Measurements from ENCODE around the gene MAGEA9B.
"Not testable (repeated sequence)": the region's sequence is repeated elsewhere in the genome, so short reads cannot be mapped to it uniquely, and the experiment has no call there.

Gene MAGEA9B

DNA sequence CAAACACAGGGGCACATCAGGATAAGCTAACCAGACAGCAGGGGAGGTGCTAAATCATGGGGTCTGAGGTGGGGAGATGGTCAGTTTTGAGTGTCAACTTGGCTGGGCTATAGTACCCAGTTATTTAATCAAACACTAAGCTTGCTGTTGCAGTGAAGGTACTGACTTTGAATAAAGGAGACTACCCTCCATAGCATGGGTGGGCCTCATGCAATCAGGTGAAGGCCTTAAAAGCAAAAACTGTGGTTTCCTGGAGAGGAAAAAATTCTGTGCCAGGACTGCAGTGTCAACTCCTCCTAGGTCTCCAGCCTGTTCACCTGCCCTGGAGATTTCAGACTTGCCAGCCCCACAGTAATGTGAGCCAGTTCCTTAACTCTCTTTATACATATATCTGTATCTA is 20.4 kb upstream of the MAGEA9B start:
- Histone ChIP-seq H3K4me3 (replicated peaks; ENCODE audit: insufficient read depth, low read length) (no peak overlapping the region), H3K27ac (replicated peaks) (no peak overlapping the region), H3K27me3 (ENCODE audit: insufficient read depth, poor library complexity, severe bottlenecking) (no peaks in the 10 kb centered on the region)
- no peak for DNase-seq (ENCODE audit: low read depth in 1 of 2, low spot score in 1 of 2)
- no peak for TF ChIP-seq GABPA (IDR thresholded peaks at IDR 0.05; ENCODE audit: low read depth)
- no peak for TF ChIP-seq SPI1 (IDR thresholded peaks at IDR 0.05; ENCODE audit: borderline replicate concordance, low read depth)
- TF ChIP-seq, protein P1, sequence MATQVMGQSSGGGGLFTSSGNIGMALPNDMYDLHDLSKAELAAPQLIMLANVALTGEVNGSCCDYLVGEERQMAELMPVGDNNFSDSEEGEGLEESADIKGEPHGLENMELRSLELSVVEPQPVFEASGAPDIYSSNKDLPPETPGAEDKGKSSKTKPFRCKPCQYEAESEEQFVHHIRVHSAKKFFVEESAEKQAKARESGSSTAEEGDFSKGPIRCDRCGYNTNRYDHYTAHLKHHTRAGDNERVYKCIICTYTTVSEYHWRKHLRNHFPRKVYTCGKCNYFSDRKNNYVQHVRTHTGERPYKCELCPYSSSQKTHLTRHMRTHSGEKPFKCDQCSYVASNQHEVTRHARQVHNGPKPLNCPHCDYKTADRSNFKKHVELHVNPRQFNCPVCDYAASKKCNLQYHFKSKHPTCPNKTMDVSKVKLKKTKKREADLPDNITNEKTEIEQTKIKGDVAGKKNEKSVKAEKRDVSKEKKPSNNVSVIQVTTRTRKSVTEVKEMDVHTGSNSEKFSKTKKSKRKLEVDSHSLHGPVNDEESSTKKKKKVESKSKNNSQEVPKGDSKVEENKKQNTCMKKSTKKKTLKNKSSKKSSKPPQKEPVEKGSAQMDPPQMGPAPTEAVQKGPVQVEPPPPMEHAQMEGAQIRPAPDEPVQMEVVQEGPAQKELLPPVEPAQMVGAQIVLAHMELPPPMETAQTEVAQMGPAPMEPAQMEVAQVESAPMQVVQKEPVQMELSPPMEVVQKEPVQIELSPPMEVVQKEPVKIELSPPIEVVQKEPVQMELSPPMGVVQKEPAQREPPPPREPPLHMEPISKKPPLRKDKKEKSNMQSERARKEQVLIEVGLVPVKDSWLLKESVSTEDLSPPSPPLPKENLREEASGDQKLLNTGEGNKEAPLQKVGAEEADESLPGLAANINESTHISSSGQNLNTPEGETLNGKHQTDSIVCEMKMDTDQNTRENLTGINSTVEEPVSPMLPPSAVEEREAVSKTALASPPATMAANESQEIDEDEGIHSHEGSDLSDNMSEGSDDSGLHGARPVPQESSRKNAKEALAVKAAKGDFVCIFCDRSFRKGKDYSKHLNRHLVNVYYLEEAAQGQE (IDR thresholded peaks at IDR 0.05; ENCODE audit: insufficient replicate concordance, low read depth) = no peak
- no peak for TF ChIP-seq POLR2AphosphoS5 (IDR thresholded peaks at IDR 0.05; ENCODE audit: low read depth)
- TF ChIP-seq, protein P2, sequence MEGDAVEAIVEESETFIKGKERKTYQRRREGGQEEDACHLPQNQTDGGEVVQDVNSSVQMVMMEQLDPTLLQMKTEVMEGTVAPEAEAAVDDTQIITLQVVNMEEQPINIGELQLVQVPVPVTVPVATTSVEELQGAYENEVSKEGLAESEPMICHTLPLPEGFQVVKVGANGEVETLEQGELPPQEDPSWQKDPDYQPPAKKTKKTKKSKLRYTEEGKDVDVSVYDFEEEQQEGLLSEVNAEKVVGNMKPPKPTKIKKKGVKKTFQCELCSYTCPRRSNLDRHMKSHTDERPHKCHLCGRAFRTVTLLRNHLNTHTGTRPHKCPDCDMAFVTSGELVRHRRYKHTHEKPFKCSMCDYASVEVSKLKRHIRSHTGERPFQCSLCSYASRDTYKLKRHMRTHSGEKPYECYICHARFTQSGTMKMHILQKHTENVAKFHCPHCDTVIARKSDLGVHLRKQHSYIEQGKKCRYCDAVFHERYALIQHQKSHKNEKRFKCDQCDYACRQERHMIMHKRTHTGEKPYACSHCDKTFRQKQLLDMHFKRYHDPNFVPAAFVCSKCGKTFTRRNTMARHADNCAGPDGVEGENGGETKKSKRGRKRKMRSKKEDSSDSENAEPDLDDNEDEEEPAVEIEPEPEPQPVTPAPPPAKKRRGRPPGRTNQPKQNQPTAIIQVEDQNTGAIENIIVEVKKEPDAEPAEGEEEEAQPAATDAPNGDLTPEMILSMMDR (IDR thresholded peaks at IDR 0.05; ENCODE audit: insufficient read depth, low read length) = no peak

DNA sequence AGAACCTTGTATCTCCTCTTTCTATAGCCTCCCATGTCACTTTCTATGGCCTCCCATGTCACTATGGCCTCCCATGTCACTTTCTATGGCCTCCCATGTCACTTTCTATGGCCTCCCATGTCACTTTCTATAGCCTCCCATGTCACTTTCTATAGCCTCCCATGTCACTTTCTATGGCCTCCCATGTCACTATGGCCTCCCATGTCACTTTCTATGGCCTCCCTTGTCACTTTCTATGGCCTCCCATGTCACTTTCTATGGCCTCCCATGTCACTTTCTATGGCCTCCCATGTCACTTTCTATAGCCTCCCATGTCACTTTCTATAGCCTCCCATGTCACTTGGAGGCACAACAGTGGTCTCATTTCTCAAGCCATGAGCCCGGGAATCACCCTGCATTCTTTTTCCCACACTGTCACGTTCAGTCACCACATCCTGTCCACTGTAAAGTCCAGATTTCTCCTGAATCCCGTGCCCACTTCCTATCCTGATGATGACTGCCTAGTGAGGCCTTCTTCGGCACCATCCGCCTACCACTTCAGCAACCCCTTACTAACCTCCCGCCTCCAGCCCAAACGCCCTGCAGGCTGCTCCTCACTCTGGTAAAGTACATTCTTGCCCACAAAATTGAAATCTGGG is 18.1 kb upstream of the MAGEA9B start:
- DNase-seq (ENCODE audit: low read depth in 1 of 2, low spot score in 1 of 2); H3K4me3 ChIP-seq (replicated peaks; ENCODE audit: insufficient read depth, low read length); H3K27ac ChIP-seq (replicated peaks); H3K27me3 ChIP-seq (ENCODE audit: insufficient read depth, poor library complexity, severe bottlenecking): not testable (repeated sequence)

DNA sequence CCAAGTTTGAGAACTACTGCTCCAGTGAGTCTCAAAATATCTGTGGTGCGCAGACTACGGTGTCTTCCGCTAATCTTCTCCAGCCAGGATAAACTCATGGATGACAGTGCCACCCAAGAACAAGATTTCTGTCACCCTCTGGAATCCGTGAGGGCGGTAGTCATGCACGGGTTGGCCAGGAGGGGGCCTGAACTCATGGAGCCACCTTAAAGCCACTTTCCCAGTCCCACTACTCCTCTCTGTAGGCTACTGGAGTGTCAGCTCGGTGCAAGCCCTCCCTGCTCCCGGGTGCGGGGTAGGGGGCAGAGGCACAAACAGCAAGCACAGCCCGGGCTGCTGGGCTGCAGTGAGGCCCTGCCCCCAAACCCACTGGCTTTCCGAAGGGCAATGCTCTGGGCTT is 11.3 kb upstream of the MAGEA9B start:
- not testable (repeated sequence) for H3K27ac ChIP-seq (replicated peaks); H3K27me3 ChIP-seq (ENCODE audit: insufficient read depth, poor library complexity, severe bottlenecking); H3K4me3 ChIP-seq (replicated peaks; ENCODE audit: insufficient read depth, low read length); DNase-seq (ENCODE audit: low read depth in 1 of 2, low spot score in 1 of 2)

DNA sequence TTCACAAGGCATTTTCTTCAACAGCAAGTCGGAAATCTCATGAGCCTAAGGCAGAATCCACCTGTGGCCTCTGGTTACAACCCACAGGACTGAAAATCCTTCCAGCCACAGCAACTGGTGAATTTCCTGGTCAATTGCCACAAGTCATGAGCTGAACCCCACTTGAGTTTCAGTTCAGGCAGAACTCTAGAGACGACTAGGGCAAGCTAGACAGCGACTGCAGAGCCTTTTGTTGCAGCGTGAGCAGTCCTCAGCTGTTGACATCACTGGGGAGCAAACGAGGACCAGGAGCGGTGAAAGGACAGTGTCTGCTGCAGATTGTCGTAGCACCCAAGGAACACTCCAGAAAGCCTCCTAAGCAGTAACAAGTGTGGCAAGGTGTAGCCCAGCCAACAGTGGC is 8.7 kb upstream of the MAGEA9B start:
- not testable (repeated sequence) for H3K27ac ChIP-seq (replicated peaks); H3K27me3 ChIP-seq (ENCODE audit: insufficient read depth, poor library complexity, severe bottlenecking); H3K4me3 ChIP-seq (replicated peaks; ENCODE audit: insufficient read depth, low read length); DNase-seq (ENCODE audit: low read depth in 1 of 2, low spot score in 1 of 2)

DNA sequence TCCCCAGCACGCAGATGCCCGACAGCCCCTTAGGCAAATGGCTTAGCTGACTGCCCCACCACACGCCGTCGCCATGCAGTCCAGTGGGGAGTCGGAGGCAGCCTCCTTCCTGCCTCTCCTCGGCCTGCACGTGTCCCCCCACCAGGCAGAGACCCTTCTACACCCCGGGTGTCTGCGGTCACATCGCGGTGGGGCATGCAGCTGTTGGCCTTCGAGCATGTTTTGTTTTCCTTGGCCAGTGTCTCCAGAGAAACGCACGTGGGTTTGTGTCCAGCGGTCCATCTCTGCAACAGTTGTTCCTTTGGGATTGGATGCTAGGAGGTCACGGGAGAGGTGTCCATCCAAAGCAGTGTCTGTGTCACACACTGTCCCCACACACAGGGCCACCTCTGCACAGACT is 8.0 kb upstream of the MAGEA9B start, which contains the start of gene HSFX2:
HSFX2 (minus strand) TSS at position 101 of the 400 bp plus-strand sequence. CDS start 614 bp downstream, outside the sequence.
- H3K27ac ChIP-seq (replicated peaks); DNase-seq (ENCODE audit: low read depth in 1 of 2, low spot score in 1 of 2): not testable (repeated sequence)

DNA sequence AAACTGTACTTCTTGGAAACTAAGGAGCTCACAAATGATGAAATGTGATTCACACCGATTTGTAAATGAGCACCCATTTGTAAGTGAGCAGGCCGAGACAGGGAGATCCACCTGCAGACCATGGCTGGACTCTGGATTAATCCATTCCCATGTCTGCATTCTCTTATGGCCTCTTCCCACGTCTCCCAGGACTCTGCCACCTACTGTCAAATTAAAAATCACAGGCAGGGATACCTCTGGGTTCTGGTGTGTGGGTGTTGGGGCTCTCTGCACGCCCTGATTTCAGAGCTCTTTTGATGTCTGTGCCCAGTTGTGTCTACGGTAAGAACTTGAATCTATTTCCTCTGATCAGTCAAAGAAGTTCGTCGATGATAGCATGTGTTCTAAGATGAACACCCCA is 3.7 kb upstream of the MAGEA9B start:
- not testable (repeated sequence) for H3K27me3 ChIP-seq (ENCODE audit: insufficient read depth, poor library complexity, severe bottlenecking); H3K4me3 ChIP-seq (replicated peaks; ENCODE audit: insufficient read depth, low read length); DNase-seq (ENCODE audit: low read depth in 1 of 2, low spot score in 1 of 2); H3K27ac ChIP-seq (replicated peaks)

More for the DNA sequence above, 8.0 kb upstream of the MAGEA9B start, which contains the start of gene HSFX2:
- H3K27me3 ChIP-seq (ENCODE audit: insufficient read depth, poor library complexity, severe bottlenecking); H3K4me3 ChIP-seq (replicated peaks; ENCODE audit: insufficient read depth, low read length): not testable (repeated sequence)

DNA sequence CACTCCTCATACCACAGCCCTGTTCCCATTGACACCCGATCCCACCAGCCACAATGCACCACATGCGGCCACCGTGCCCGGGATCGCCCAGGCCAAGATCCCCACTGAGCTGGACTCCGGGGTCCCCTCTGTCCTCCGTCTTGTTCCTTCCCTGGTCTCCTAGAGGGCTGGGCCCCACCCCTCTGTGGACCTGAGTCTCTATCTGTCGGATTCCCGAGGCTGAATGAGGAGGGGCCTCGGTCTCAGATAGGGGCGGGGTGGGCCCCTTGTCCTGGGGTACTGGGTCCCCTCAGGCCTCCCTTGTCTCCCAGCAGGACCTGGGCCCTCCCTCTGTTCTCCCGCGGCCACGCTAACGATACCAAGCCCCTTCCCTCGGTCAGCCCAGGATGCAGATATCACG is 1.6 kb downstream of the MAGEA9B start:
- DNase-seq (ENCODE audit: low read depth in 1 of 2, low spot score in 1 of 2); H3K4me3 ChIP-seq (replicated peaks; ENCODE audit: insufficient read depth, low read length); H3K27me3 ChIP-seq (ENCODE audit: insufficient read depth, poor library complexity, severe bottlenecking); H3K27ac ChIP-seq (replicated peaks): not testable (repeated sequence)

DNA sequence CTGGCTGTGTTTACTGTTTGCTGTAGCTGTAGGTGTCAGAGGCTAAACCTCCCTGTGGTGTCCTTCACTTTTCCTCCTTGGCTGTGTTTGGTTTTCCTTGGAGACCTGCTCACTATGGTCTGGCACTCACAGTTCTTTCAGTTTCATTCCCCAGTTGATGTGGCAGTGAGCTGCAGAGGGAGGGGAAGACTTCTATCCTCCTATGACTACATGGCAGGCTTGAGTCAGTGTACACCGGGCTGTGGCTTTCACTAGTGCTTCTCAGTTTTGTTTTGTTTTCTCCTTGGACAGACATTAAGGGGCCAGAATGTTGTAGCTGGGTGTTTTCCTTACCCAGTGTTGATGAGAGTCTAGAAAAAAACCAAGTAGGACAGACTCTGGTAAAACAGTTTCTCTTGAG is 13.8 kb downstream of the MAGEA9B start:
- H3K27me3 ChIP-seq (ENCODE audit: insufficient read depth, poor library complexity, severe bottlenecking); DNase-seq (ENCODE audit: low read depth in 1 of 2, low spot score in 1 of 2): not testable (repeated sequence)

More for the DNA sequence above, 13.8 kb downstream of the MAGEA9B start:
- not testable (repeated sequence) for H3K4me3 ChIP-seq (replicated peaks; ENCODE audit: insufficient read depth, low read length); H3K27ac ChIP-seq (replicated peaks)
